Ishikawa (cell line): ENCODE data around the gene CRYM.

Experiments used
- CEBPB ChIP-seq: IDR thresholded peaks from 2 replicates; pipeline ENCODE4 v1.6.1; 2012
- EGR1 ChIP-seq: IDR thresholded peaks from 2 replicates; pipeline ENCODE4 v1.6.1; 2012
- EP300 ChIP-seq: IDR thresholded peaks from 2 replicates; pipeline ENCODE4 v1.6.1; 2012; ENCODE audit warnings: borderline replicate concordance
- FOXM1 ChIP-seq: IDR thresholded peaks from 2 replicates; pipeline ENCODE4 v1.6.1; 2012; ENCODE audit warnings: low read depth, borderline replicate concordance
- NFIC ChIP-seq: IDR thresholded peaks from 2 replicates; pipeline ENCODE4 v1.6.1; 2012
- RAD21 ChIP-seq: IDR thresholded peaks from 2 replicates; pipeline ENCODE4 v1.6.1; 2012; ENCODE audit warnings: low read depth
- REST ChIP-seq: IDR thresholded peaks from 2 replicates; pipeline ENCODE4 v1.6.1; 2012; ENCODE audit warnings: low read depth, mild to moderate bottlenecking
- USF1 ChIP-seq: IDR thresholded peaks from 2 replicates; pipeline ENCODE4 v1.6.1; 2012
- ZBTB7A ChIP-seq: IDR thresholded peaks from 2 replicates; pipeline ENCODE4 v1.6.1; 2012; ENCODE audit warnings: low read depth
- TF ChIP-seq, protein P1 (sequence below): IDR thresholded peaks from 2 replicates; pipeline ENCODE4 v1.6.1; 2012

DNA sequence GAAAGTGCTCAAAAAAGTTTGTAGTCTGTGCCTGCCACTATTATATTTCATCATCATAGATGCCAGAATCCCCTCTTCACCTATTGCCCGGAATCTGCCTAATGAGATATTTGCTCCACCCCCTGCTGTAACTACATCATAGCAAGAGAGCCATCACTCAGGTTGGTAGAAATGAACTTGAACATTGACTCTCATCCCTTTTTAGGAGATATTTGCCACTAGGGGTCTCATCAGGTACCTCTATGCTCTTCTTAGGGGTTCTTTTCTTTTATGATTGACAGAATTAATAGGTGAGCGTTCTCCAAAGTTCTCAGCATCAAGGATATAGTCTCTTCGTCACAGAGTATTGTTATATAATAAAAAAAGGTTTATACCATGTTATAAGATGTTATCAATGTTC, 24.6 kb downstream of the CRYM start:
- no peak for TF ChIP-seq RAD21
- TF ChIP-seq USF1 = no peak
- no peak for TF ChIP-seq EP300
- TF ChIP-seq ZBTB7A = no peak
- TF ChIP-seq, protein P1, sequence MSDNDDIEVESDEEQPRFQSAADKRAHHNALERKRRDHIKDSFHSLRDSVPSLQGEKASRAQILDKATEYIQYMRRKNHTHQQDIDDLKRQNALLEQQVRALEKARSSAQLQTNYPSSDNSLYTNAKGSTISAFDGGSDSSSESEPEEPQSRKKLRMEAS = no peak
- no peak for TF ChIP-seq FOXM1
- TF ChIP-seq NFIC = no peak
- no peak for TF ChIP-seq CEBPB
- TF ChIP-seq EGR1 = no peak
- TF ChIP-seq REST = no peak
